ENCODE results near the gene TTC23L. TPM values are rescaled to one million over a fixed set of nuclear protein-coding genes. Genes with fewer than 3 reads are reported as not detected.

Gene TTC23L
- total RNA-seq, 4 donors from 2014 or later, result not detected

- TF ChIP-seq CTCF (IDR thresholded peaks at IDR 0.05) (no peak), POLR2A (IDR thresholded peaks at IDR 0.05) (no peak)
These were observed 6.0 kb downstream of the TTC23L start for GRCh38 chr5:34844999-34845398.

GRCh38 chr5:34847056-34847455, 8.1 kb downstream of the TTC23L start:
- H3K27ac ChIP-seq, result no peak overlapping the region
- no peaks in the 10 kb centered on the region for H3K36me3 ChIP-seq
- H3K4me1 ChIP-seq, result no peaks in the 10 kb centered on the region
- no peaks in the 10 kb centered on the region for H3K27me3 ChIP-seq
- TF ChIP-seq CTCF (IDR thresholded peaks at IDR 0.05), result no peak
- H3K9me3 ChIP-seq, result no peaks in the 10 kb centered on the region
- DNase-seq, result no peak
- H3K4me3 ChIP-seq, result no peak overlapping the region

More at GRCh38 chr5:34844999-34845398, 6.0 kb downstream of the TTC23L start:
- no peaks in the 10 kb centered on the region for H3K36me3 ChIP-seq
- no peaks in the 10 kb centered on the region for H3K4me1 ChIP-seq
- H3K9me3 ChIP-seq, result no peaks in the 10 kb centered on the region
- no peaks in the 10 kb centered on the region for H3K27me3 ChIP-seq
- no peak for DNase-seq
- H3K27ac ChIP-seq, result no peak overlapping the region
- no peak overlapping the region for H3K4me3 ChIP-seq

GRCh38 chr5:34847552-34847951, 8.6 kb downstream of the TTC23L start:
- Histone ChIP-seq H3K9me3 (no peaks in the 10 kb centered on the region), H3K36me3 (no peaks in the 10 kb centered on the region), H3K4me1 (no peaks in the 10 kb centered on the region), H3K27me3 (no peaks in the 10 kb centered on the region), H3K4me3 (no peak overlapping the region), H3K27ac (no peak overlapping the region)
- no peak for TF ChIP-seq POLR2A (IDR thresholded peaks at IDR 0.05)
- no peak for DNase-seq

- no peaks in the 10 kb centered on the region for H3K4me1 ChIP-seq
- H3K27me3 ChIP-seq, result no peaks in the 10 kb centered on the region
- DNase-seq, result no peak
- H3K36me3 ChIP-seq, result no peaks in the 10 kb centered on the region
- H3K9me3 ChIP-seq, result no peaks in the 10 kb centered on the region
- TF ChIP-seq POLR2A (IDR thresholded peaks at IDR 0.05) (no peak), CTCF (IDR thresholded peaks at IDR 0.05) (no peak)
- no peak overlapping the region for H3K4me3 ChIP-seq
- H3K27ac ChIP-seq, result no peak overlapping the region
These were observed 9.3 kb downstream of the TTC23L start for GRCh38 chr5:34848230-34848629.

GRCh38 chr5:34849253-34849652, 10.3 kb downstream of the TTC23L start:
- H3K36me3 ChIP-seq, result no peaks in the 10 kb centered on the region
- no peaks in the 10 kb centered on the region for H3K9me3 ChIP-seq
- no peak for DNase-seq
- H3K4me3 ChIP-seq, result no peak overlapping the region
- TF ChIP-seq POLR2A (IDR thresholded peaks at IDR 0.05) (no peak), CTCF (IDR thresholded peaks at IDR 0.05) (no peak)
- no peak overlapping the region for H3K27ac ChIP-seq
- H3K4me1 ChIP-seq, result no peaks in the 10 kb centered on the region
- no peaks in the 10 kb centered on the region for H3K27me3 ChIP-seq

- no peak for DNase-seq
These were observed 15.7 kb downstream of the TTC23L start for GRCh38 chr5:34854459-34855174.

More at GRCh38 chr5:34854459-34855174, 15.7 kb downstream of the TTC23L start:
- no peaks in the 10 kb centered on the region for H3K27me3 ChIP-seq
- H3K4me3 ChIP-seq, result no peak overlapping the region
- TF ChIP-seq POLR2A (IDR thresholded peaks at IDR 0.05), result no peak
- no peak for TF ChIP-seq CTCF (IDR thresholded peaks at IDR 0.05)
- H3K4me1 ChIP-seq, result no peaks in the 10 kb centered on the region
- H3K27ac ChIP-seq, result no peak overlapping the region
- no peaks in the 10 kb centered on the region for H3K36me3 ChIP-seq
- H3K9me3 ChIP-seq, result no peaks in the 10 kb centered on the region
